T-helper 2 cell (primary cell): ENCODE measurements around the gene RFPL2.
"Not testable (repeated sequence)": the region's sequence is repeated elsewhere in the genome, so short reads cannot be mapped to it uniquely, and the experiment has no call there.

Experiments used
- DNase-seq, 5 experiments: peaks; one replicate each; pipeline versions ENCODE4 v3.0.0 to v3.0.0-alpha.2; 2012 to 2022

RFPL2 gene

DNA sequence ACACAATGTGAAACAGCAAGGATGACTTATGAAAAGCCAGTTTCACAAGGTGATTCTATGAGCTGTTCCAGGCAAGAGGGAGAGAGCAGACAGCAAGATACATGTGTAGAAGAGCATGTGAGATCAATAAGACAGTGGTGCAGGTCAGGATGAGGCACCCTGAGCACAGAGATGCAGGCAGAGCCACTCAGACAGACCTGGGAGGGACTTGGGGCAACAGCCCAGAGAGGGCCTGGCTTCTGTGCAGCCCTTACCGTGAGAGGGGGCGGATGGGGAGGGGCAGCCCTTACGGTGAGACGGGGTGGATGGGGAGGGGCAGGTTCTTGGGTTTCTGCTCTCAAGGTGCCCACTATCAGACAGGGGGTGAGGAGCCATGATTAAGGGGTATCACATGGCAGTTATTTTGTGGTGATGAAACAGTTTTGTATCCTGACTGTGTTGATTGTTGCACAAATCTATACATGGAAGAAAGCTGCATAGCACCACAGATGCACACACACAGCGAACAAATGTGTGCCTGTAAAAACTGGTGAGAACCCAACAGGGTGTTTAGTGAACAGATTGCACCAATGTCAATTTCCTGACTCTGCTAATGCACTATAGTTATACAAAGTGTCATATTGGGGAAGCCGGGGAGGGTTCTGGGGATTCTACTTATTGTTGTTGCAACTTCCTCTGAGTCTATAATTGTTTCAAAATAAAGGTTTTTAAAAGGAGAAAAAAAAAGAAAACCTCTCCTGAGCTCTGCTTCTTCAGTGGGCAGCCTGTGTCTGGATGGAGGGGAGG, 40.6 kb downstream of the RFPL2 start:
- no peak for DNase-seq

DNA sequence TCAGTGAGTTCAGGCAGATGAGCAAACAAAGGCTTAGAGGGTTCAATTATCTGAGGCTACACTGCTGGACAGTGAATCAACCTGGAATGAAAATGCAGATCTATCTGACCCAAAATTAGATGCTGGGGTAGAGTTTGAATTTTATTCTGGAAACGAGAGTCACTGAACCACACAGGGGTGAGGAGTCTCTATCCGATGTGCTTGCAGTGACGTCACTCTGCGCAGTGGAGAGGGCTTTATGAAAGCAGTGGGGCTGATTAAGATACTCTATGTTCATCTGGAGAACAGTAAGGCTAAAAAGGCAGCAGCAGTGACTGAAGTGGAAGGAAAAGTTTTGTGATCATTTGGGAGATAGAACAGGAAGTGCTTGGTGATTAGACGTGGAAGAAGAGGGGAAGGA, 44.5 kb downstream of the RFPL2 start:
- not testable (repeated sequence) for DNase-seq

DNA sequence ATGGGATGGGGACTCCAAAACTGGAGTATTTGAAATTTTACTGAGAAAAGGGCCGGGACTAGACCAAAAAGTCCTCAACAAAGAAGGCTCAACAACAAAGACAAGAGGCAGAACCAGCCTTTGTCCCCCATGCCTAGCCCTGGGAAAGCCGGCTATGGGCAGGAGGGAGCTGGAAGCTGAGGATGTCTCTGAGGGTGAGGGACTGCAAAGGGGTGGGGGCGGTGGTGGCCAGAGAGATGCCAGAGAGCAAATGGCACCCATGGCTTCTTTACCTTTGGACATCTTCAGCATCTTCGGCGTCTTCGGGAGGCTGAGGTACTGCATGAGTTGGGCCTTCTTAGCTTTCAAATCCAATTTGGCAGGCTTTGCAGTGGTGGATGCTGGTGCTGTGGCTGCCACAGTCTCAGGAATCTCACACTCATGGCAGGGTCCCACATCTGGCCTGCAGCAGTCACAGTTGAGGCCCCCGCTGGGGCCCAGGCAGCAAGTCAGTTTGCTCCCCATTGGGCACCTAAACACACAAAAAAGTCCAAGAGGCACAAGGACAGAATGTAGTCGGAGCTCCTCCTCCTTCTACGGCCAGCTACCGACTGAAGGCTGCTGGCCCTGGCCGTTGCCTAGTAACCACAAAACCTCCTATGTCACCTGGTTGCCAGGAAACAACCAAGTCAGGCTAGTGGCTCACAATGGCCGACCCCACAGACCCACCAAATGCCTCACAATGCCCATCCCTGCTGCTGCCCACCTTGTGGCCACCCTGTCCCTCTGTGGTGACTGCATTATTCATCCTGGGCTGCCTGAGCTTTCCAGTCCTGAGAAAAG, 46.0 kb downstream of the RFPL2 start, which contains the start of gene C22orf42:
C22orf42 (minus strand) TSS at position 592 of the 822 bp plus-strand sequence; CDS start at position 504, 88 bp downstream.
- DNase-seq = no peak

DNA sequence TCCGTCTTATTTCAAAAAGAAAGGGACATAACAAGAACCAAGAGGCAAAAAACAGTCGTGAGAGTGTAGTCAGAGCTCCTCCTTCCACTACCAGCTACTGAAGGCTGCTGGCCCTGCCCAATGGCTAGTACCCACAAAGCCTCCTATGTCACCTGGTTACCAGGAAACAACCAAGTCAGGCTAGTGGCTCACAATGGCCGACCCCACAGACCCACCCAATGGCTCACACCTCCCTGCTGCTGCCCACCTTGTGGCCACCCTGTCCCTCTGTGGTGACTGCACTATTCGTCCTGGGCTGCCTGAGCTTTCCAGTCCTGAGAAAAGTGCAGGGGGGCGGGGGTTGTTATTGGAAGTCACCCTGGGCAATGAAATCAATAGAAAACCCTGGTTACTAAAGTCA, 47.2 kb downstream of the RFPL2 start:
- DNase-seq = not testable (repeated sequence)

DNA sequence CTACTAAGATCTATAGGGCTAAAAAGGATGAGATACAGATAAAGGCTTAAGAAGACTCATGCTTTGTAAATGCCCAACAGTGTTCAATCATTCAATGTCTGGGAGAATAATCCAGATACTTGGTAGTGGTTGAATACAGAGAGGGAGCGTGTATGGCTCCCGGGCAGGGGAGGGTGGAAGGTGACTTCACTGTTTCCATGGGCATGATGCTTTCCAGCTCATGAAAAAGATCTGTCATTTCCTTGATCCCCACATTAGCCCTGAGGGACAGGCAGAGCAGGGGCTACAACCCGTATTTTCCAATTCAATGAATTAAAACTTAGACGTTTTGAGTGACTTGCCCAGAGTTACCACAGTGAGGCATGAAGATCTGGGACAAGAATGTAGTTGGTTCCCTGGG, 50.1 kb downstream of the RFPL2 start:
- DNase-seq = not testable (repeated sequence)

DNA sequence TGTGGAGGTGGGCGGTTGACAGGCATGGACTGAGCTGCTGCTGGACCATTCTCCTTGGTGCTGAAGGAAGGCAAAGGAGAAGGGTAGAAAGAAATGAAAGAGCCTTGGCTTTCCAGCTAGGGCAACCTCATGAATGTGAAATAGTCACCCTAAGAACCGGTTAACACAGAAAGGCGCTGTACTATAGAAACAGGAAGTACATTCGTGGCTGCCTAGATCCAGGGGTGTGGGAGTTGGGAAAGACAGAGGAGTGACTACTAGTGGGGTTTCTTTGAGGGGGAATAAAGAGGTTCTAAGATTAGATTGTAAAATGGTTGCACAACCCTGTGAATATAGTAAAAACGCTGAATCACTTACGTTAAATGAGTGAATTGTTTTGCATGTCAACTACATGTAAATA, 53.2 kb downstream of the RFPL2 start:
- DNase-seq = not testable (repeated sequence)

DNA sequence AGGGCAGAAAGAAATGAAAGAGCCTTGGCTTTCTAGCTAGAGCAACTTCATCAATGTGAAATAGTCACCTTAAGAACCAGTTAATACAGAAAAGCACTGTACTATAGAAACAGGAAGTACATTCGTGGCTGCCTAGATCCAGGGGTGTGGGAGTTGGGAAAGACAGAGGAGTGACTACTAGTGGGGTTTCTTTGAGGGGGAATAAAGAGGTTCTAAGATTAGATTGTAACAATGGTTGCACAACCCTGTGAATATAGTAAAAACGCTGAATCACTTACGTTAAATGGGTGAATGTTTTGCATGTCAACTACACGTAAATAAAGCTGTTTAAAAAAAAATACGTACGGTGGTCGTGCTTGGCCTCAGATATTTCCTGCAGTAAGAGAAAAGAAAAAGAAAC, 54.2 kb downstream of the RFPL2 start:
- DNase-seq = not testable (repeated sequence)

- not testable (repeated sequence) for DNase-seq
Observed at GRCh38 chr22:32148372-32148771, 56.5 kb downstream of the RFPL2 start.

DNA sequence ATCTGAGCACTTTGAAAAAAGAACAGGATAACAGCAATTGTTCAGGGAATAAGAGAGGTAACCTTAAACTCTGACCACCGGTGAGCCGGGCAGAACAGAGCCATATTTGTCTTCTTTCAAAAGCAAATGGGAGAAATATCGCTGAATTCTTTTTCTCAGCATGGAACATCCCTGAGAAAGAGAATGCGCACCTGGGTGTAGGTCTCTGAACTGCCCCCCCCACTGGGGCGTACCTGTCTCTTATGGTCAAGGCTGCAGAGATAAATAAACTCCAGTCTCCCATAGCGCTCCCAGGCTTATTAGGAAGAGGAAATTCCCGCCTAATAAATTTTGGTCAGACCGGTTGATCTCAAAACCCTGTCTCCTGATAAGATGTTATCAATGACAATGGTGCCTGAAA, 57.7 kb downstream of the RFPL2 start:
- DNase-seq = not testable (repeated sequence)

DNA sequence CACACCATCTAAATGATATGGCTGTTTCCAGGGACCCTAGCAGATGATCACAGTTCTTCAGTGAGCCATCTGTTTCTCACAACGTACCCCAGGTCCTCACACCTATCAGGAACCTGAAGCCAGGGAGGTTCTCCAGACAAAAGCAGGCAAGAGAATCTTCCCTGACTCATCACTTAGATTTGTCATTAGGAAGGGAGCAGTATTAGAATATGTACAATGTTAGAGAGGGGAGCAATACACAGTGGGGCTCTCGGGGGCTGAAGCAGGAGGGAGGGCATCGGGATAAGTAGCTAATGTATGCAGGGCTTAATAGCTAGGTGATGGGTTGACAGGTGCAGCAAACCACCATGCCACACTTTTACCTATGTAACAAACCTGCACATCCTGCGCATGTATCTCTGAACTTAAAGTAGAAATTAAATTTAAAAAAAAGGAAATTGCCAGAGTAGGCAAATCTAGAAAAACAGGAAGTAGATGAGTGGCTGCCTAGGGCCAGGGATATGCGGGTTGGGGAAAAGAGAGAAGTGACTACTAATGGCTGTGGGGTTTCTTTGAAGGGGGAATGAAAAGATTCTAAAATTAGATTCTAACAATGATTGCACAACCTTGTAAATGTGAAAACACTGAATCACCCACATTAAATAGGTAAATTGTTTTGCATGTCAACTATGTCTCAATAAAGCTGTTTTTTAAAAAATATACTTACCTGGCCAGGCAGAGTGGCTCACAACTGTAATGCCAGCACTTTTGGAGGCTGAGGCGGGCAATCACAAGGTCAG, 60.2 kb downstream of the RFPL2 start:
- DNase-seq = peak in 1 of 5 experiments; percentile 18

GRCh38 chr22:32142600-32142999, 62.3 kb downstream of the RFPL2 start:
- DNase-seq = peak in 1 of 5 experiments; percentile 14

DNA sequence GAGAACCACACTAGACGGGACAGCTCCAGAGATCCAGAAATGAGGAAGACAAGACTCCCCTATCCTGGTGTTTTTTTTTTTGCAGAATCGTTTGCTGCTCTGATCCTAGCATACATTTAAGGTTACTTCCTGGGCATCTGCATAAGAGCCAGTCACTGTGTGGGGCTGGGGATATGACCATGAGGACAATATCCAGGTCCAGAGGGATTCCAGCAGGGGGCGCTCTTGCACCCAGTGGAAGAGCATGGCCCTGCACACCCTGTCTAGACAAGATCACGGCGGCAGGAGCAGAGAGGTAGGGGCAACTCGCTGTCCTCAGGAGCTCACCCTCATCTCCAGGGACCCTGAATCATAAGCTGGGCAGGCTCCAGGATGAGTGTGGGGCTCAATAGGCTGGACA, 64.2 kb downstream of the RFPL2 start:
- peak in 1 of 5 experiments; percentile 47 for DNase-seq
